ENCODE results near the gene GSS. TPM values are rescaled to one million over a fixed set of nuclear protein-coding genes. Genes with fewer than 3 reads are reported as not detected.

GSS gene
- total and polyA plus RNA-seq, 7 donors = 14.5 to 36.6 (median 24.5) TPM

- Histone ChIP-seq H3K9me3 (no peaks in the 10 kb centered on the region), H3K27me3 (ENCODE audit: insufficient read depth in 3 of 3, low read length in 2 of 3) (no peaks in the 10 kb centered on the region), H3K27ac (peak overlapping the region; percentile 82), H3K4me1 (peaks cover 30% of the 10 kb centered on the region), H3K36me3 (ENCODE audit: insufficient read depth in 1 of 2, low read depth in 1 of 2) (no peaks in the 10 kb centered on the region), H3K4me3 (no peak overlapping the region)
- TF ChIP-seq CTCF (IDR thresholded peaks at IDR 0.05) = no peak
- peak; percentile 61 to 82 for DNase-seq
- 54 to 66% (median 63%) methylated on average over 39 to 42 of the region's 42 CpGs for WGBS, 3 donors
- peak; percentile 41 to 70 (median 59) for ATAC-seq
- intact Hi-C loops (cut with DNase I) = no loop called here
Observed at GRCh38 chr20:34979366-34980153, 24.0 kb upstream of the GSS start.

GRCh38 chr20:34978092-34978744 lies 22.6 kb upstream of the GSS start:
- H3K4me1 ChIP-seq = peaks cover 22% of the 10 kb centered on the region
- no peaks in the 10 kb centered on the region for H3K27me3 ChIP-seq (ENCODE audit: insufficient read depth in 3 of 3, low read length in 2 of 3)
- no peak for TF ChIP-seq CTCF (IDR thresholded peaks at IDR 0.05)
- peak; percentile 76 to 82 (median 80) for ATAC-seq
- intact Hi-C loops (cut with DNase I) = no loop called here
- no peaks in the 10 kb centered on the region for H3K9me3 ChIP-seq
- H3K36me3 ChIP-seq (ENCODE audit: insufficient read depth in 1 of 2, low read depth in 1 of 2) = no peaks in the 10 kb centered on the region
- DNase-seq = peak in 1 of 2 donors; percentile 82
- H3K27ac ChIP-seq = peak overlapping the region; percentile 82
- H3K4me3 ChIP-seq = peak overlapping the region; percentile 15
- WGBS, 3 donors = 31 to 37% (median 33%) methylated on average over 10 of the region's 10 CpGs

- Histone ChIP-seq H3K27me3 (ENCODE audit: insufficient read depth in 3 of 3, low read length in 2 of 3) (no peaks in the 10 kb centered on the region), H3K9me3 (no peaks in the 10 kb centered on the region), H3K4me3 (peak overlapping the region; percentile 11), H3K27ac (peak overlapping the region; percentile 71), H3K4me1 (peaks cover 16% of the 10 kb centered on the region), H3K36me3 (ENCODE audit: insufficient read depth in 1 of 2, low read depth in 1 of 2) (no peaks in the 10 kb centered on the region)
- peak in 2 of 4 donors; percentile 1 to 4 for ATAC-seq
- intact Hi-C loops (cut with DNase I) = no loop called here
- WGBS, 3 donors = 35 to 40% (median 40%) methylated on average over 15 to 17 of the region's 17 CpGs
- TF ChIP-seq CTCF (IDR thresholded peaks at IDR 0.05) = no peak
- DNase-seq = no peak
Observed at GRCh38 chr20:34977365-34978091, 21.9 kb upstream of the GSS start.

GRCh38 chr20:34976286-34976685 lies 20.7 kb upstream of the GSS start:
- no peak overlapping the region for H3K4me3 ChIP-seq

More at GRCh38 chr20:34976286-34976685, 20.7 kb upstream of the GSS start:
- H3K36me3 ChIP-seq (ENCODE audit: insufficient read depth in 1 of 2, low read depth in 1 of 2) = no peaks in the 10 kb centered on the region
- 56 to 61% (median 59%) methylated on average over 12 of the region's 12 CpGs for whole genome bisulfite sequencing, 3 donors
- H3K4me1 ChIP-seq = peaks cover 13% of the 10 kb centered on the region
- H3K9me3 ChIP-seq = no peaks in the 10 kb centered on the region
- peak overlapping the region; percentile 71 for H3K27ac ChIP-seq
- ATAC-seq = no peak
- intact Hi-C loops (cut with DNase I) = no loop called here
- H3K27me3 ChIP-seq (ENCODE audit: insufficient read depth in 3 of 3, low read length in 2 of 3) = no peaks in the 10 kb centered on the region
- DNase-seq = no peak
- TF ChIP-seq CTCF (IDR thresholded peaks at IDR 0.05) = no peak
